ENCODE measurements around the gene CNST.

The CNST gene

GRCh38 chr1:246566128-246566812, at the start of gene CNST, which contains the start of gene TFB2M:
CNST (plus strand) TSS chr1:246566456; CDS start chr1:246591563, 25,107 bp downstream.
TFB2M (minus strand) TSS chr1:246566261; CDS start chr1:246566138, 123 bp downstream.
- TF ChIP-seq CTCF (IDR thresholded peaks at IDR 0.05; ENCODE audit: insufficient read depth, low read depth, low read length, missing control alignments), result no peak
- H3K4me3 ChIP-seq (ENCODE audit: low read depth, low read length), result peak within 1 kb of the TSS; percentile 98
- DNase-seq (ENCODE audit: low read depth), result peak; percentile 99

- H3K4me3 ChIP-seq (ENCODE audit: low read depth, low read length), result no peak overlapping the region
- DNase-seq (ENCODE audit: low read depth), result no peak
- no peak for TF ChIP-seq CTCF (IDR thresholded peaks at IDR 0.05; ENCODE audit: insufficient read depth, low read depth, low read length, missing control alignments)
These were observed 48.9 kb upstream of the CNST start for GRCh38 chr1:246517391-246517790.

GRCh38 chr1:246518456-246519205, 47.6 kb upstream of the CNST start:
- no peak for DNase-seq (ENCODE audit: low read depth)
- TF ChIP-seq CTCF (IDR thresholded peaks at IDR 0.05; ENCODE audit: insufficient read depth, low read depth, low read length, missing control alignments), result no peak
- H3K4me3 ChIP-seq (ENCODE audit: low read depth, low read length), result no peak overlapping the region

- no peak overlapping the region for H3K4me3 ChIP-seq (ENCODE audit: low read depth, low read length)
- TF ChIP-seq CTCF (IDR thresholded peaks at IDR 0.05; ENCODE audit: insufficient read depth, low read depth, low read length, missing control alignments), result no peak
- DNase-seq (ENCODE audit: low read depth), result no peak
These were observed 46.7 kb upstream of the CNST start for GRCh38 chr1:246519514-246519913.

- H3K4me3 ChIP-seq (ENCODE audit: low read depth, low read length), result no peak overlapping the region
- DNase-seq (ENCODE audit: low read depth), result no peak
- no peak for TF ChIP-seq CTCF (IDR thresholded peaks at IDR 0.05; ENCODE audit: insufficient read depth, low read depth, low read length, missing control alignments)
These were observed 39.9 kb upstream of the CNST start for GRCh38 chr1:246526380-246526779.

- H3K4me3 ChIP-seq (ENCODE audit: low read depth, low read length), result no peak overlapping the region
- DNase-seq (ENCODE audit: low read depth), result no peak
- TF ChIP-seq CTCF (IDR thresholded peaks at IDR 0.05; ENCODE audit: insufficient read depth, low read depth, low read length, missing control alignments), result no peak
These were observed 39.3 kb upstream of the CNST start for GRCh38 chr1:246526915-246527314.
